Mammary epithelial cell (primary cell): ENCODE data around the gene DYNLT2.

ENCODE experiments used
- EZH2 ChIP-seq: IDR thresholded peaks from 2 replicates; pipeline ENCODE4 v1.6.1; 2012; ENCODE audit warnings: low read length, inconsistent platforms, borderline replicate concordance
- TF ChIP-seq, protein P1 (sequence below), 2 donors: IDR thresholded peaks in 1 of 2; conservative IDR thresholded peaks in 1 of 2; 2 replicates each; pipeline ENCODE4 v1.5.1; 2011 to 2012; ENCODE audit warnings: inconsistent platforms in 2 of 2, low read length in 2 of 2, mild to moderate bottlenecking in 2 of 2, control low read depth in 1 of 2, low read depth in 1 of 2; ENCODE audit not compliant: insufficient read depth in 1 of 2; ENCODE audit errors: extremely low read depth in 1 of 2

- TF ChIP-seq, protein P1, sequence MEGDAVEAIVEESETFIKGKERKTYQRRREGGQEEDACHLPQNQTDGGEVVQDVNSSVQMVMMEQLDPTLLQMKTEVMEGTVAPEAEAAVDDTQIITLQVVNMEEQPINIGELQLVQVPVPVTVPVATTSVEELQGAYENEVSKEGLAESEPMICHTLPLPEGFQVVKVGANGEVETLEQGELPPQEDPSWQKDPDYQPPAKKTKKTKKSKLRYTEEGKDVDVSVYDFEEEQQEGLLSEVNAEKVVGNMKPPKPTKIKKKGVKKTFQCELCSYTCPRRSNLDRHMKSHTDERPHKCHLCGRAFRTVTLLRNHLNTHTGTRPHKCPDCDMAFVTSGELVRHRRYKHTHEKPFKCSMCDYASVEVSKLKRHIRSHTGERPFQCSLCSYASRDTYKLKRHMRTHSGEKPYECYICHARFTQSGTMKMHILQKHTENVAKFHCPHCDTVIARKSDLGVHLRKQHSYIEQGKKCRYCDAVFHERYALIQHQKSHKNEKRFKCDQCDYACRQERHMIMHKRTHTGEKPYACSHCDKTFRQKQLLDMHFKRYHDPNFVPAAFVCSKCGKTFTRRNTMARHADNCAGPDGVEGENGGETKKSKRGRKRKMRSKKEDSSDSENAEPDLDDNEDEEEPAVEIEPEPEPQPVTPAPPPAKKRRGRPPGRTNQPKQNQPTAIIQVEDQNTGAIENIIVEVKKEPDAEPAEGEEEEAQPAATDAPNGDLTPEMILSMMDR (conservative IDR thresholded peaks at IDR 0.05 in 1 of 2, IDR thresholded peaks at IDR 0.05 in 1 of 2; ENCODE audit: extremely low read depth in 1 of 2, insufficient read depth in 1 of 2, low read depth in 1 of 2, low read length in 2 of 2): no peak
- no peak for TF ChIP-seq EZH2
These were observed 3.8 kb upstream of the DYNLT2 start for GRCh38 chr6:169755162-169755561.
